Central memory CD8-positive, alpha-beta T cell (primary cell): ENCODE results near the gene ABCA1.
"Not testable (repeated sequence)": the region's sequence is repeated elsewhere in the genome, so short reads cannot be mapped to it uniquely, and the experiment has no call there.

ENCODE experiments used
- ATAC-seq: fragments of 150-1000 bp; cut with Tn5 transposase; replicated peaks from 2 replicates; pipeline ENCODE4 v1.10.0; 2022; ENCODE audit warnings: mild to moderate bottlenecking, moderate FRiP score, moderate number of reproducible peaks; ENCODE audit not compliant: poor library complexity, severe bottlenecking; ENCODE audit errors: extremely low read depth
- DNase-seq, 2 donors: peaks; one replicate each; pipeline ENCODE4 v3.0.0; 2021; ENCODE audit warnings: low spot score in 2 of 2
- H3K27ac Mint-ChIP-seq: one replicate; pipeline ENCODE4 v1.8.0; 2022; ENCODE audit warnings: low read depth, mild to moderate bottlenecking, moderate library complexity, mixed read lengths
- H3K27me3 Mint-ChIP-seq: one replicate; pipeline ENCODE4 v1.8.0; 2022; ENCODE audit warnings: mixed read lengths
- H3K36me3 Mint-ChIP-seq: one replicate; pipeline ENCODE4 v1.8.0; 2022; ENCODE audit warnings: mild to moderate bottlenecking, moderate library complexity, mixed read lengths; ENCODE audit not compliant: insufficient read depth
- H3K4me1 Mint-ChIP-seq: one replicate; pipeline ENCODE4 v1.8.0; 2022; ENCODE audit warnings: mixed read lengths
- H3K4me3 Mint-ChIP-seq: one replicate; pipeline ENCODE4 v1.8.0; 2022; ENCODE audit warnings: mild to moderate bottlenecking, moderate library complexity, mixed read lengths
- H3K9me3 Mint-ChIP-seq: one replicate; pipeline ENCODE4 v1.8.0; 2022; ENCODE audit warnings: mixed read lengths

Gene ABCA1

GRCh38 chr9:104927912-104928740 is at the start of gene ABCA1:
ABCA1 (minus strand) TSS chr9:104928155; CDS start chr9:104903679, 24,476 bp downstream.
- no peak within 1 kb of the TSS for H3K27ac Mint-ChIP-seq
- peaks cover 13% of the 10 kb centered on the region for H3K4me1 Mint-ChIP-seq
- peaks cover 8% of the 10 kb centered on the region for H3K36me3 Mint-ChIP-seq
- H3K4me3 Mint-ChIP-seq: peak within 1 kb of the TSS; percentile 81
- ATAC-seq: peak; percentile 70
- H3K9me3 Mint-ChIP-seq: no peaks in the 10 kb centered on the region
- DNase-seq: peak; percentile 37 to 52
- peaks cover 55% of the 10 kb centered on the region for H3K27me3 Mint-ChIP-seq

- Mint-ChIP-seq H3K9me3 (no peaks in the 10 kb centered on the region), H3K27ac (no peak overlapping the region), H3K27me3 (peaks cover 16% of the 10 kb centered on the region), H3K36me3 (no peaks in the 10 kb centered on the region), H3K4me3 (no peak overlapping the region), H3K4me1 (no peaks in the 10 kb centered on the region)
- DNase-seq (no peak), ATAC-seq (no peak)
Observed at GRCh38 chr9:104977580-104977979, 49.6 kb upstream of the ABCA1 start.

GRCh38 chr9:104977168-104977567 is 49.2 kb upstream of the ABCA1 start:
- Mint-ChIP-seq H3K36me3 (no peaks in the 10 kb centered on the region), H3K27ac (no peak overlapping the region), H3K9me3 (no peaks in the 10 kb centered on the region), H3K27me3 (peaks cover 20% of the 10 kb centered on the region), H3K4me1 (no peaks in the 10 kb centered on the region), H3K4me3 (no peak overlapping the region)
- ATAC-seq (no peak), DNase-seq (no peak)

GRCh38 chr9:104975966-104976595 is 48.1 kb upstream of the ABCA1 start:
- H3K27me3 Mint-ChIP-seq: peaks cover 22% of the 10 kb centered on the region
- not testable (repeated sequence) for H3K9me3 Mint-ChIP-seq

GRCh38 chr9:104974053-104974962 is 46.4 kb upstream of the ABCA1 start:
- DNase-seq (no peak), ATAC-seq (no peak)
- Mint-ChIP-seq H3K4me1 (no peaks in the 10 kb centered on the region), H3K36me3 (peaks cover 2% of the 10 kb centered on the region), H3K27me3 (peaks cover 29% of the 10 kb centered on the region), H3K27ac (no peak overlapping the region), H3K4me3 (no peak overlapping the region), H3K9me3 (no peaks in the 10 kb centered on the region)

More at GRCh38 chr9:104975966-104976595, 48.1 kb upstream of the ABCA1 start:
- not testable (repeated sequence) for H3K36me3 Mint-ChIP-seq, H3K27ac Mint-ChIP-seq, DNase-seq, H3K4me1 Mint-ChIP-seq, H3K4me3 Mint-ChIP-seq, ATAC-seq

- Mint-ChIP-seq H3K4me3 (no peak overlapping the region), H3K27me3 (peaks cover 42% of the 10 kb centered on the region), H3K9me3 (no peaks in the 10 kb centered on the region), H3K27ac (no peak overlapping the region), H3K36me3 (peaks cover 2% of the 10 kb centered on the region), H3K4me1 (peaks cover 12% of the 10 kb centered on the region)
- ATAC-seq: no peak
- DNase-seq: no peak
Observed at GRCh38 chr9:104972242-104972866, 44.4 kb upstream of the ABCA1 start.

GRCh38 chr9:104971511-104971910 is 43.6 kb upstream of the ABCA1 start:
- H3K4me1 Mint-ChIP-seq: peaks cover 12% of the 10 kb centered on the region
- H3K36me3 Mint-ChIP-seq: peaks cover 2% of the 10 kb centered on the region
- H3K27ac Mint-ChIP-seq: no peak overlapping the region
- H3K4me3 Mint-ChIP-seq: no peak overlapping the region
- DNase-seq (no peak), ATAC-seq (no peak)
- no peaks in the 10 kb centered on the region for H3K9me3 Mint-ChIP-seq
- peaks cover 42% of the 10 kb centered on the region for H3K27me3 Mint-ChIP-seq

GRCh38 chr9:104970271-104970987 is 42.5 kb upstream of the ABCA1 start:
- Mint-ChIP-seq H3K9me3 (no peaks in the 10 kb centered on the region), H3K27ac (no peak overlapping the region), H3K4me3 (no peak overlapping the region), H3K36me3 (peaks cover 2% of the 10 kb centered on the region), H3K27me3 (peaks cover 42% of the 10 kb centered on the region), H3K4me1 (peaks cover 12% of the 10 kb centered on the region)
- DNase-seq: no peak
- no peak for ATAC-seq

- peak overlapping the region; percentile 83 for H3K4me3 Mint-ChIP-seq
- DNase-seq (no peak), ATAC-seq (no peak)
- H3K4me1 Mint-ChIP-seq: peaks cover 12% of the 10 kb centered on the region
- peaks cover 2% of the 10 kb centered on the region for H3K36me3 Mint-ChIP-seq
- no peaks in the 10 kb centered on the region for H3K9me3 Mint-ChIP-seq
- H3K27me3 Mint-ChIP-seq: peaks cover 42% of the 10 kb centered on the region
- peak overlapping the region; percentile 78 for H3K27ac Mint-ChIP-seq
Observed at GRCh38 chr9:104969116-104969515, 41.2 kb upstream of the ABCA1 start.

GRCh38 chr9:104968025-104968982 is 40.3 kb upstream of the ABCA1 start:
- Mint-ChIP-seq H3K9me3 (no peaks in the 10 kb centered on the region), H3K4me1 (peaks cover 12% of the 10 kb centered on the region), H3K36me3 (peaks cover 2% of the 10 kb centered on the region), H3K27ac (peak overlapping the region; percentile 78), H3K27me3 (peaks cover 41% of the 10 kb centered on the region), H3K4me3 (peak overlapping the region; percentile 83)
- peak; percentile 99 for ATAC-seq
- peak; percentile 81 to 91 for DNase-seq

GRCh38 chr9:104963076-104963475 is 35.1 kb upstream of the ABCA1 start:
- Mint-ChIP-seq H3K4me1 (peaks cover 9% of the 10 kb centered on the region), H3K4me3 (no peak overlapping the region), H3K36me3 (no peaks in the 10 kb centered on the region), H3K27me3 (peaks cover 32% of the 10 kb centered on the region), H3K9me3 (no peaks in the 10 kb centered on the region), H3K27ac (no peak overlapping the region)
- ATAC-seq (no peak), DNase-seq (no peak)
